HepG2 (cell line): ENCODE results near the gene PRIMA1. TPM values are rescaled to one million over a fixed set of nuclear protein-coding genes. Genes with fewer than 3 reads are reported as not detected.
A peak's percentile ranks its signal among the peaks of the same experiment; 100 is the strongest.

Experiments
- ATAC-seq: fragments of 200-7000 bp; cut with Tn5 transposase; 3 replicates; pipeline ENCODE4 v1.9.1; 2020; ENCODE audit warnings: mild to moderate bottlenecking, moderate library complexity
- BruUV-seq: library from RNA; stranded (reverse); fragments of 400-500 nt; replicated peaks from 2 replicates; lab custom pipeline; 2021; lab: Mats Ljungman, UMichigan
- CTCF ChIA-PET: fragments of 300-600 bp; formaldehyde crosslinking; extraction: SDS; loops from one replicate; lab custom pipeline; 2021; ENCODE audit warnings: low total read pairs, inconsistent platforms, low intra/inter-chr PET ratio; lab: Yijun Ruan, JAX
- POLR2A ChIA-PET: fragments of 350-600 bp; sonication (Branson Sonifier 250); formaldehyde crosslinking; loops from one replicate; lab custom pipeline; 2020; ENCODE audit warnings: antibody characterized with exemption, inconsistent platforms; lab: Yijun Ruan, JAX
- DNase-seq: peaks from one replicate; pipeline ENCODE4 v3.0.0-alpha.2; 2015; ENCODE audit warnings: low spot score
- FAIRE-seq: peaks from 3 replicates; lab custom pipeline; 2011; peaks lifted over from hg19 to GRCh38; lab: Jason Lieb, UNC
- H2AFZ ChIP-seq: one replicate; pipeline ENCODE4 v1.6.1; 2011; ENCODE audit warnings: low read length, inconsistent platforms
- H3K27ac ChIP-seq: fragments of 300-600 bp; 3 replicates; pipeline ENCODE4 v1.8.0; 2011; ENCODE audit warnings: mixed run types, mild to moderate bottlenecking, mixed read lengths, low read length, inconsistent platforms; ENCODE audit not compliant: insufficient read depth; ENCODE audit errors: extremely low read length
- H3K27me3 ChIP-seq, 2 experiments: fragments of 200-600 bp in 1 of 2; 2 replicates in 1 of 2; 3 replicates in 1 of 2; pipeline versions ENCODE4 v1.6.0 to v1.8.0; 2011; ENCODE audit warnings: low read length in 2 of 2, mild to moderate bottlenecking in 2 of 2, moderate library complexity in 2 of 2, inconsistent platforms in 1 of 2; ENCODE audit not compliant: insufficient read depth in 2 of 2, control insufficient read depth in 1 of 2
- H3K36me3 ChIP-seq, 2 experiments: fragments of 200-600 bp in 1 of 2; replicated peaks in 1 of 2; 2 replicates in 1 of 2; 3 replicates in 1 of 2; pipeline versions ENCODE4 v1.5.1 to v1.8.0; 2011; ENCODE audit warnings: low read length in 2 of 2, inconsistent platforms in 1 of 2; ENCODE audit not compliant: insufficient read depth in 2 of 2, control insufficient read depth in 1 of 2
- H3K4me1 ChIP-seq: 2 replicates; pipeline ENCODE4 v1.5.1; 2012; ENCODE audit warnings: low read length, inconsistent platforms; ENCODE audit not compliant: insufficient read depth
- H3K4me2 ChIP-seq: 2 replicates; pipeline ENCODE4 v1.6.0; 2011; ENCODE audit warnings: low read depth, low read length, inconsistent platforms
- H3K4me3 ChIP-seq, 3 experiments: fragments of 200-600 bp in 1 of 3; sonication (generic), shearing (Covaris generic) in 1 of 3; replicated peaks in 1 of 3; 2 replicates each; pipeline ENCODE4 v1.5.1; 2011 to 2016; ENCODE audit warnings: low read length in 3 of 3, inconsistent platforms in 2 of 3, low read depth in 2 of 3, mild to moderate bottlenecking in 2 of 3, control low read depth in 1 of 3, mixed read lengths in 1 of 3; ENCODE audit not compliant: insufficient read depth in 1 of 3
- H3K79me2 ChIP-seq: one replicate; pipeline ENCODE4 v1.6.1; 2011; ENCODE audit warnings: low read length, inconsistent platforms; ENCODE audit not compliant: insufficient read depth
- H3K9ac ChIP-seq: 2 replicates; pipeline ENCODE4 v1.6.0; 2011; ENCODE audit warnings: mild to moderate bottlenecking, low read depth, low read length, inconsistent platforms; ENCODE audit not compliant: insufficient read depth
- H3K9me3 ChIP-seq: 2 replicates; pipeline ENCODE4 v1.5.1; 2012; ENCODE audit warnings: mild to moderate bottlenecking, low read length
- H4K20me1 ChIP-seq: 2 replicates; pipeline ENCODE4 v1.6.0; 2011; ENCODE audit warnings: inconsistent platforms, mild to moderate bottlenecking, low read length, moderate library complexity; ENCODE audit not compliant: insufficient read depth
- CBX2 ChIP-seq, 2 experiments: fragments of 200-600 bp in 1 of 2; sonication (generic); formaldehyde crosslinking in 1 of 2; IDR thresholded peaks; 2 replicates each; pipeline versions ENCODE4 v1.7.0 to v1.8.1; 2018 to 2022; ENCODE audit warnings: low read depth in 2 of 2, low read length in 1 of 2, mild to moderate bottlenecking in 1 of 2, missing genetic modification reagents in 1 of 2
- ELK4 ChIP-seq: sonication (generic); formaldehyde crosslinking; IDR thresholded peaks from 2 replicates; pipeline ENCODE4 v1.9.0; 2021; ENCODE audit warnings: missing genetic modification reagents, borderline replicate concordance
- ISX ChIP-seq: sonication (generic); formaldehyde crosslinking; conservative IDR thresholded peaks from 2 replicates; pipeline ENCODE4 v1.5.0; 2020; ENCODE audit warnings: missing genetic modification reagents
- KLF11 ChIP-seq: IDR thresholded peaks from 2 replicates; pipeline ENCODE4 v1.6.1; 2016; ENCODE audit warnings: missing compliant biosample characterization
- MAFF ChIP-seq: IDR thresholded peaks from 2 replicates; pipeline ENCODE4 v1.6.1; 2011; ENCODE audit warnings: low read depth, low read length, improper control_type of control experiment
- MAFK ChIP-seq, 2 experiments: IDR thresholded peaks in 1 of 2; conservative IDR thresholded peaks in 1 of 2; 2 replicates each; pipeline ENCODE4 v1.6.1; 2011; ENCODE audit warnings: improper control_type of control experiment in 2 of 2, low read length in 2 of 2
- NR1H2 ChIP-seq: sonication (generic); formaldehyde crosslinking; IDR thresholded peaks from 2 replicates; pipeline ENCODE4 v1.8.1; 2022; ENCODE audit warnings: low read depth, missing genetic modification reagents, borderline replicate concordance
- POLR2A ChIP-seq, 2 experiments: IDR thresholded peaks; 2 replicates each; pipeline ENCODE4 v1.6.1; 2011; ENCODE audit warnings: low read depth in 2 of 2, low read length in 2 of 2, mild to moderate bottlenecking in 1 of 2, moderate library complexity in 1 of 2; ENCODE audit not compliant: insufficient read depth in 1 of 2
- SP4 ChIP-seq: sonication (generic); formaldehyde crosslinking; IDR thresholded peaks from 2 replicates; pipeline ENCODE4 v1.8.1; 2023; ENCODE audit warnings: mild to moderate bottlenecking, missing genetic modification reagents
- SPEN ChIP-seq: sonication (generic); formaldehyde crosslinking; IDR thresholded peaks from 2 replicates; pipeline ENCODE4 v1.5.1; 2020; ENCODE audit warnings: low read depth, mild to moderate bottlenecking, missing genetic modification reagents
- THAP9 ChIP-seq: sonication (generic); formaldehyde crosslinking; IDR thresholded peaks from 2 replicates; pipeline ENCODE4; 2020; ENCODE audit warnings: missing genetic modification reagents, mild to moderate bottlenecking, borderline replicate concordance
- ZBTB42 ChIP-seq: sonication (generic); formaldehyde crosslinking; IDR thresholded peaks from 2 replicates; pipeline ENCODE4 v1.5.0; 2020; ENCODE audit warnings: mild to moderate bottlenecking, missing genetic modification reagents
- ZFAT ChIP-seq: sonication (generic); formaldehyde crosslinking; conservative IDR thresholded peaks from 2 replicates; pipeline ENCODE4 v1.8.1; 2023; ENCODE audit warnings: missing genetic modification reagents, inconsistent platforms
- ZNF124 ChIP-seq: sonication (generic); formaldehyde crosslinking; IDR thresholded peaks from 2 replicates; pipeline ENCODE4 v1.4.0; 2020; ENCODE audit warnings: missing genetic modification reagents
- ZNF33B ChIP-seq: sonication (generic); formaldehyde crosslinking; IDR thresholded peaks from 2 replicates; pipeline ENCODE4 v1.5.1; 2020; ENCODE audit warnings: mild to moderate bottlenecking, missing genetic modification reagents
- ZNF567 ChIP-seq: sonication (generic); formaldehyde crosslinking; IDR thresholded peaks from 2 replicates; pipeline ENCODE4 v1.8.1; 2023; ENCODE audit warnings: mild to moderate bottlenecking, missing genetic modification reagents, borderline replicate concordance
- ZNF607 ChIP-seq: sonication (generic); formaldehyde crosslinking; IDR thresholded peaks from 2 replicates; pipeline ENCODE4 v1.5.1; 2020; ENCODE audit warnings: missing genetic modification reagents, mild to moderate bottlenecking, borderline replicate concordance
- WGBS: methylation state at CpG from one replicate; pipeline ENCODE4 v1.1.6; 2017; ENCODE audit warnings: low lambda C conversion rate; 5-methylcytosine and 5-hydroxymethylcytosine counted together
- in situ Hi-C: cut with HindIII; loops from 2 replicates; pipeline ENCODE4 v1.10.0; 2017; ENCODE audit warnings: low pct_unique_long_range_greater_than_20kb; ENCODE audit not compliant: extremely low pct_ligation_motif_present
- intact Hi-C: fragments of 100-400 bp; cut with micrococcal nuclease; formaldehyde crosslinking; loops from one replicate; pipeline ENCODE4 v1.10.0; 2022; ENCODE audit not compliant: unreplicated experiment
- polyA plus RNA-seq, 8 experiments: library from polyadenylated mRNA; depleted of rRNA in 3 of 8; stranded (reverse) in 7 of 8; unstranded in 1 of 8; fragments of >200 nt; fragmentation: Illumina TruSeq in 4 of 8; extraction: Trizol in 4 of 8; gene quantifications; 2 replicates each; pipeline versions ENCODE4 v1.2.1 to v1.2.3, GENCODE V29; 2011 to 2016; ENCODE audit warnings: low read depth in 4 of 8, missing spikeins in 1 of 8, mixed read lengths in 1 of 8; ENCODE audit not compliant: insufficient read depth in 1 of 8
- total RNA-seq, 5 experiments: library from RNA; depleted of rRNA; stranded (reverse); fragments of >200 nt; fragmentation: Illumina TruSeq; extraction: Trizol; gene quantifications; 2 replicates each; pipeline ENCODE4 v1.2.3, GENCODE V29; 2016; ENCODE audit warnings: low read depth in 1 of 5
- TF ChIP-seq, protein P1 (sequence below): sonication (generic); formaldehyde crosslinking; IDR thresholded peaks from 2 replicates; pipeline ENCODE4 v1.4.0; 2020; ENCODE audit warnings: mild to moderate bottlenecking, missing genetic modification reagents

PRIMA1 gene
- total and polyA plus RNA-seq, 2 of the 13 experiments (the other 11 are each of a cell fraction or from before 2014, with no cell fraction given): 2.4 to 3.2 TPM

DNA sequence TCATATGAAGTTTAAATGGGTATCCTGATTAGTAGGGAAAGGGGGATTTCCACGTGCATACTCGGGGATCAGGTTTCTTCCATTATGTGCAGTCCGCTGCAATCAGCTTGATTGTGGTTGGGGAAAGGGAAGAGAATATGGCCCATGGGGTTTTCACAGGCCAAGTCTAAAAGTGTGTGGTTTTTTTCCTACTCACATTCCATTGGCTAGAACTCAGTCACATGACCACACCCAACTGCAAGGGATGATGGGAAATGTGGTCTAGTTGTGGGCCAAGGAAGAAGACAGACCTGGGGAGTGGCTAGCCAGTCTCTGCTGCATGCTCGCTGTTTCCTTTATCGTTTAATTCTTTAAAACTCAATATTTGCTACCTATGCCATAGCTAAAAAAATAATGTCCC is 105.1 kb downstream of the PRIMA1 start (continued):
- TF ChIP-seq ELK4 (CRISPR knock-in tag) (no peak), ZBTB42 (CRISPR knock-in tag) (no peak), NR1H2 (CRISPR knock-in tag) (no peak), POLR2A (IDR thresholded peaks at IDR 0.05; ENCODE audit: insufficient read depth in 1 of 2, low read depth in 2 of 2, low read length in 2 of 2) (no peak), ZNF567 (no peak), ISX (CRISPR knock-in tag) (no peak), CBX2 (IDR thresholded peaks at IDR 0.05; ENCODE audit: low read depth, low read length) (no peak), CBX2 (CRISPR knock-in tag; IDR thresholded peaks at IDR 0.05; ENCODE audit: low read depth) (no peak), SPEN (no peak)
- TF ChIP-seq, protein P1, sequence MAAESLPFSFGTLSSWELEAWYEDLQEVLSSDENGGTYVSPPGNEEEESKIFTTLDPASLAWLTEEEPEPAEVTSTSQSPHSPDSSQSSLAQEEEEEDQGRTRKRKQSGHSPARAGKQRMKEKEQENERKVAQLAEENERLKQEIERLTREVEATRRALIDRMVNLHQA: no peak

- H3K27me3 ChIP-seq: peaks cover 0 to 7% of the 10 kb centered on the region in 2 experiments; a peak in 2 of 5 replicates
- no peaks in the 10 kb centered on the region for H3K36me3 ChIP-seq
- H3K4me2 ChIP-seq: no peak overlapping the region
- TF ChIP-seq ZNF33B: no peak
- TF ChIP-seq ZNF124 (CRISPR knock-in tag): no peak
- TF ChIP-seq MAFK (conservative IDR thresholded peaks at IDR 0.05 in 1 of 2, IDR thresholded peaks at IDR 0.05 in 1 of 2; ENCODE audit: low read length in 2 of 2): peak; percentile 54 to 73
- TF ChIP-seq ZNF607: no peak
- TF ChIP-seq SP4 (CRISPR knock-in tag): no peak
- TF ChIP-seq THAP9: no peak
- TF ChIP-seq MAFF: peak; percentile 62; the same call in 1 of the 2 replicates
- no peak for TF ChIP-seq ZFAT (CRISPR knock-in tag)
- no peak for TF ChIP-seq KLF11
- CTCF ChIA-PET: no interaction called here
- no peaks in the 10 kb centered on the region for H3K79me2 ChIP-seq
- no peaks in the 10 kb centered on the region for H4K20me1 ChIP-seq
- H3K9ac ChIP-seq: no peak overlapping the region
- ATAC-seq: no peak
- DNase-seq: no peak
- H3K9me3 ChIP-seq: no peaks in the 10 kb centered on the region
- no peak overlapping the region for H2AFZ ChIP-seq
- no peak overlapping the region for H3K4me3 ChIP-seq
- FAIRE-seq: no peak
- H3K4me1 ChIP-seq: peaks cover 14% of the 10 kb centered on the region
- POLR2A ChIA-PET: no interaction called here
- in situ Hi-C loops (no loop called here), intact Hi-C loops (no loop called here)
- WGBS: 33% methylated on average over 2 of the region's 2 CpGs
- BruUV-seq: no TSS peak
- no peak overlapping the region for H3K27ac ChIP-seq
These were observed 105.8 kb downstream of the PRIMA1 start for GRCh38 chr14:93682459-93682858.
